NCI-H1694 (cell line): ENCODE measurements around the gene ZNF384.

ENCODE experiments used
- DNase-seq: peaks from one replicate; lab custom pipeline; 2025; lab: John Stamatoyannopoulos, UW

ZNF384 gene

GRCh38 chr12:6620885-6621274 is 68.3 kb downstream of the ZNF384 start:
- no peak for DNase-seq

- DNase-seq, result no peak
Observed at GRCh38 chr12:6620137-6620884, 68.9 kb downstream of the ZNF384 start.

GRCh38 chr12:6618483-6619225 is 70.5 kb downstream of the ZNF384 start:
- no peak for DNase-seq
